ENCODE data around the gene DDC.

DDC gene

DNA sequence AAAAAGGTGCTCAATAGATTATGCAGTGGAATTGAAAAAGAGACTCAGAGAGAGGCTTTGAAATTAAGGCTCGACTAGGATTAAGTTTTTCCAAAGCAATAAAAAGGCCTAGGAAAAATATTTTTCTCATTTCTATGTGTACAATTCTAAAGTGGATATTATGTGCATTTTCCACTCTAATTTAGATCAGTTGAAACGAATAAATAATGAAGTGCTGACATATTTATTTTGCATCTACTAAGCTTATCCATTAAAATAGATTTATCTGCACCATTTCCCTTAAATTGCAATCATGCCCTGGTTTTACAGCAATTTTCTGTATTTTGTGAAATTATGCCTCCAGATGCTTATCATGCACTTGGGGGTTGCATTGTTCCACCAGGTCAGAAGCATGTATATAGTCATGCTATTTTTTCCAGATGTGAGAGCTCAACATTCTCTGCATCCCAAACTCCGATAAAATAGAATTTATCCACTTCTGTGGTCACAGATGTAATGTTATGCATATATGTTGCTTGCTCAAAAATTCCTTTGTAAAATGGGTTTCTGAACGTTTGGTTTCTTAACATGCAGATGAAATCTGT, 133.4 kb downstream of the DDC start:
- no peak overlapping the region for H3K27ac Mint-ChIP-seq
- H3K9me3 Mint-ChIP-seq = no peaks in the 10 kb centered on the region
- no peaks in the 10 kb centered on the region for H3K4me1 Mint-ChIP-seq
- TF ChIP-seq, protein P1, sequence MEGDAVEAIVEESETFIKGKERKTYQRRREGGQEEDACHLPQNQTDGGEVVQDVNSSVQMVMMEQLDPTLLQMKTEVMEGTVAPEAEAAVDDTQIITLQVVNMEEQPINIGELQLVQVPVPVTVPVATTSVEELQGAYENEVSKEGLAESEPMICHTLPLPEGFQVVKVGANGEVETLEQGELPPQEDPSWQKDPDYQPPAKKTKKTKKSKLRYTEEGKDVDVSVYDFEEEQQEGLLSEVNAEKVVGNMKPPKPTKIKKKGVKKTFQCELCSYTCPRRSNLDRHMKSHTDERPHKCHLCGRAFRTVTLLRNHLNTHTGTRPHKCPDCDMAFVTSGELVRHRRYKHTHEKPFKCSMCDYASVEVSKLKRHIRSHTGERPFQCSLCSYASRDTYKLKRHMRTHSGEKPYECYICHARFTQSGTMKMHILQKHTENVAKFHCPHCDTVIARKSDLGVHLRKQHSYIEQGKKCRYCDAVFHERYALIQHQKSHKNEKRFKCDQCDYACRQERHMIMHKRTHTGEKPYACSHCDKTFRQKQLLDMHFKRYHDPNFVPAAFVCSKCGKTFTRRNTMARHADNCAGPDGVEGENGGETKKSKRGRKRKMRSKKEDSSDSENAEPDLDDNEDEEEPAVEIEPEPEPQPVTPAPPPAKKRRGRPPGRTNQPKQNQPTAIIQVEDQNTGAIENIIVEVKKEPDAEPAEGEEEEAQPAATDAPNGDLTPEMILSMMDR (IDR thresholded peaks at IDR 0.05) = no peak
- H3K36me3 Mint-ChIP-seq (ENCODE audit: low read depth) = peaks cover 6% of the 10 kb centered on the region
- DNase-seq = no peak
- H3K27me3 Mint-ChIP-seq (ENCODE audit: low read depth, poor library complexity) = peaks cover 3% of the 10 kb centered on the region
- H3K4me3 Mint-ChIP-seq = no peak overlapping the region

DNA sequence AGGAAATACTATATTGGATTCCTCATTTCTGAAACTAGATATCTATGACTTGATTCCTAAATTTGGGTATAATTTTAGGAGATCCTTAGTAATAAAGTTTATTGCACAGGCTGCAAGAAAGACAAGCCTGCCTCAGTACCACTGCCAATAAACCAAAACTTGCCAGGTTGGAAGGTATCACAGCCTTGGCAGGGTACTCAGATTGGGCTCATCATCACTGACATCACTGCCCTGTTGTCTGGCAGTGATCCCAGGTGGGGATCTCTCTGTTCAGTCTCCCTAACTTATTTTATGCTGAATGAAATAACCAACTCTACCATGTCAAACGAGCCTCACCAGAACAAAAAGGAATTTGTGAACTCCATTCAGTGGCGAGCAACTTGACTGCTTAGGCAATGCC, 133.9 kb downstream of the DDC start:
- peaks cover 3% of the 10 kb centered on the region for H3K27me3 Mint-ChIP-seq (ENCODE audit: low read depth, poor library complexity)
- H3K36me3 Mint-ChIP-seq (ENCODE audit: low read depth) = peaks cover 3% of the 10 kb centered on the region
- no peak for DNase-seq
- TF ChIP-seq, protein P1 (IDR thresholded peaks at IDR 0.05) = no peak
- H3K9me3 Mint-ChIP-seq = no peaks in the 10 kb centered on the region
- H3K4me1 Mint-ChIP-seq = no peaks in the 10 kb centered on the region
- H3K27ac Mint-ChIP-seq = no peak overlapping the region
- H3K4me3 Mint-ChIP-seq = no peak overlapping the region

DNA sequence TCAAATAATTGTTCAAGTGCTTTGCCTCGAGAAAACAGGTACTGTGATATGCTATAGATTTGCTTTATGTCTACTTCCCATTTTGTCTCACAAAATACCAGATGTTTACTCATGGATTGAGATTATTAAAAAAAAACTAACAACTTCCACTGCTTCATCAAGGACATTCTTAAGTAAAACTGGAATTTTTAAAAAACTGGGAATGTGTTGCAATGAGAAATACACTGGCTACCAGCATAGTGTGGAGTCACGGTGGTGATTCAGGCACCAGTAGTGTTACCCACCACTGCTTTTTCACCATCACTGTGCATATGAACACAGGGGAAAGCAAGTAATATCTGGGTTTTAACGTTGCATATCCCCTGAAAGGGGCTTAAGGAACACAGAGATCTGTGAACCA, 136.3 kb downstream of the DDC start:
- Mint-ChIP-seq H3K27me3 (ENCODE audit: low read depth, poor library complexity) (peaks cover 3% of the 10 kb centered on the region), H3K4me1 (no peaks in the 10 kb centered on the region), H3K4me3 (no peak overlapping the region), H3K27ac (no peak overlapping the region), H3K36me3 (ENCODE audit: low read depth) (no peaks in the 10 kb centered on the region), H3K9me3 (no peaks in the 10 kb centered on the region)
- DNase-seq = no peak
- TF ChIP-seq, protein P1 (IDR thresholded peaks at IDR 0.05) = no peak

DNA sequence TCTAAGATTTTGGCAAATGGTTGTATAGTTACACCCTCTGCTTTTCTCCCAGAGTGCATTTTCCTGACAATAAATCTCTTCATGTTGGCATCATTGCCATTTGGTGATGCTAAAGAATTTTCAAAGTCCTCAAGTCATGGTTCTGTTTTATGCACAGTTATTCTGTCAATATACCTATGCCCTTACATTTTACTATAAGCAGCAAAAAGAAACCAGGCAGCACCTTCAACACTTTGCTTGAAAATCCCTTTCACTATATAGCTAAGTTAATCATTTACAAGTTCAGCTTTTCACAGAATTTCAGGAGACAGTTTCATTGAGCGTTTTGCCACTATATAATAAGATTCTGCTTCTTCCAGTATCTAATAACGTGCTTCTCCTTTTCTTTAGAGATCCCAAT, 137.7 kb downstream of the DDC start:
- H3K27me3 Mint-ChIP-seq (ENCODE audit: low read depth, poor library complexity) = peaks cover 3% of the 10 kb centered on the region
- no peak overlapping the region for H3K27ac Mint-ChIP-seq
- H3K4me1 Mint-ChIP-seq = no peaks in the 10 kb centered on the region
- no peak for DNase-seq
- H3K4me3 Mint-ChIP-seq = no peak overlapping the region
- H3K36me3 Mint-ChIP-seq (ENCODE audit: low read depth) = no peaks in the 10 kb centered on the region
- H3K9me3 Mint-ChIP-seq = no peaks in the 10 kb centered on the region
- TF ChIP-seq, protein P1 (IDR thresholded peaks at IDR 0.05) = no peak

DNA sequence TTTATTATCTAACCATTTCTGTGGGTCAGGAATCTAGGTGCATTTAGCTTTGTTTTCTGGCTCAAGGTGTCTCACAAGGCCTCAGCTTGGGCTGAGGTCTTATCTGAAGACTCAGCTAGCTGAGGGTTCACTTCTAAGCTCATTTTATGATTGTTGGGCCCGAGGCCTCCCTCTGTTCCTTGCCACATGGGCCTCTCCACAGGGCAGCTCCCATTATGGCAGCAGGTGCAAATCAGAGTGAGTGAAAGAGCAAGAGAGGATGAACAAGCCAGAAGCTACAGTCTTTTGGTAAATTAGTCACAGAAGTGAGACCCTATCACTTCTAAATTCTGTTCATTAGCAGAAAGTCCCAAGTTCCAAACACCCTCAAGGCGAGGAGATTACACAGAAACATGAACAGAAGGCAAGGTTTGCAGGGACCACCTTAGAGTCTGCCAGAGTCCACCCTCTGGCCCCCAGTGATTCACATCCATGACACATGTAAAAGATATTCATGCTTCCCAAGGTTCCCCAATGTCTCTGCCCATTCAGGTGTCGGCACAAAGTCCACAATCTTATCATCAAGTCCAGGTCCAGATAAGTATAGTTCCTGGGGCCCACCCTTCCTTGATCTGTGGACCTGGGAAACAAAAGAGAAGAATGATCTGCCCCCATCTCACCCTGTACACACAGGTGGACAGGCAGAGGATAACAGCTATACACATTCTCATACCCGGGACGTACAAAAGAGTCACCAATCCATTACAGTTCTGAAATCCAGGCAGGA, 138.7 kb downstream of the DDC start:
- Mint-ChIP-seq H3K27me3 (ENCODE audit: low read depth, poor library complexity) (peaks cover 3% of the 10 kb centered on the region), H3K9me3 (no peaks in the 10 kb centered on the region), H3K27ac (no peak overlapping the region), H3K36me3 (ENCODE audit: low read depth) (no peaks in the 10 kb centered on the region), H3K4me1 (no peaks in the 10 kb centered on the region), H3K4me3 (no peak overlapping the region)
- no peak for DNase-seq
- TF ChIP-seq, protein P1 (IDR thresholded peaks at IDR 0.05) = no peak

DNA sequence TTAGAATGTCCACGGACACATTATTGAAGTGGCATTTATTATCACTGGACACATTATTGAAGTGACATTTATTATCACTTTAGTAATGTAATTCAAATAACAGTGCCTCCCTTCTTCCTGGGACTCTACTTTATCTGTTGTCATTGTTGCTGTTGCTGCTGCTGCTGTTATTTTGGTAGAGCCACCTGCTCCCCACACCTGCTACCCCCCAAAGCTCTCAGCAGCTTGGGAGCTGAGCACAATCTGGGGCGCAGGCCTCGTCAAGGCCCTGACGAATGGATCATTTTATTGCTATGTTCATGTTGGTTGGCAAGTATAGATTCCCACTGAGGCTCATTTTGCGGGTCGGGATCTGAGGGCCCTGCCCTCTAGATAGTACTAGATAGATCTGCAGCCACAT, 139.9 kb downstream of the DDC start:
- TF ChIP-seq, protein P1 (IDR thresholded peaks at IDR 0.05) = no peak
- H3K36me3 Mint-ChIP-seq (ENCODE audit: low read depth) = no peaks in the 10 kb centered on the region
- H3K27ac Mint-ChIP-seq = no peak overlapping the region
- no peaks in the 10 kb centered on the region for H3K9me3 Mint-ChIP-seq
- no peaks in the 10 kb centered on the region for H3K4me1 Mint-ChIP-seq
- peaks cover 3% of the 10 kb centered on the region for H3K27me3 Mint-ChIP-seq (ENCODE audit: low read depth, poor library complexity)
- H3K4me3 Mint-ChIP-seq = no peak overlapping the region
- DNase-seq = no peak

All from nephron progenitor cell (in vitro differentiated cells).